Osteocyte (in vitro differentiated cells): ENCODE measurements around the gene LRRN1. TPM values are rescaled to one million over a fixed set of nuclear protein-coding genes. Genes with fewer than 3 reads are reported as not detected.

Experiments used
- DNase-seq: peaks from one replicate; pipeline ENCODE4 v3.0.0; 2021; ENCODE audit warnings: mixed read lengths; ENCODE audit not compliant: unreplicated experiment; ENCODE audit errors: extremely low spot score
- H3K27ac Mint-ChIP-seq: one replicate; pipeline ENCODE4 v1.8.0; 2021; ENCODE audit warnings: mild to moderate bottlenecking, mixed read lengths; ENCODE audit not compliant: unreplicated experiment
- H3K27me3 Mint-ChIP-seq: one replicate; pipeline ENCODE4 v1.8.0; 2021; ENCODE audit warnings: mixed read lengths; ENCODE audit not compliant: unreplicated experiment
- H3K36me3 Mint-ChIP-seq: one replicate; pipeline ENCODE4 v1.8.0; 2021; ENCODE audit warnings: mixed read lengths; ENCODE audit not compliant: unreplicated experiment
- H3K4me1 Mint-ChIP-seq: one replicate; pipeline ENCODE4 v1.8.0; 2021; ENCODE audit warnings: mixed read lengths; ENCODE audit not compliant: unreplicated experiment
- H3K4me3 Mint-ChIP-seq: one replicate; pipeline ENCODE4 v1.8.0; 2021; ENCODE audit warnings: mild to moderate bottlenecking, moderate library complexity, mixed read lengths; ENCODE audit not compliant: unreplicated experiment
- H3K9me3 Mint-ChIP-seq: one replicate; pipeline ENCODE4 v1.8.0; 2021; ENCODE audit warnings: mixed read lengths; ENCODE audit not compliant: unreplicated experiment
- CTCF ChIP-seq: fragments of 200-600 bp; sonication (generic); IDR thresholded peaks from 2 replicates; pipeline ENCODE4 v1.5.0; 2021; ENCODE audit warnings: antibody characterized with exemption, mild to moderate bottlenecking, moderate library complexity
- total RNA-seq: library from RNA; stranded (reverse); gene quantifications from 2 replicates; pipeline ENCODE4 v1.2.1, GENCODE V29; 2021

The LRRN1 gene
- total RNA-seq, 1 donor from 2014 or later: 0.99 TPM

GRCh38 chr3:3804560-3804959 lies 5.3 kb downstream of the LRRN1 start:
- no peak for DNase-seq
- Mint-ChIP-seq H3K9me3 (no peaks in the 10 kb centered on the region), H3K4me1 (peaks cover 12% of the 10 kb centered on the region), H3K36me3 (no peaks in the 10 kb centered on the region), H3K4me3 (no peak overlapping the region), H3K27me3 (peaks cover 32% of the 10 kb centered on the region), H3K27ac (no peak overlapping the region)
- no peak for TF ChIP-seq CTCF

- Mint-ChIP-seq H3K4me3 (no peak overlapping the region), H3K36me3 (no peaks in the 10 kb centered on the region), H3K27ac (no peak overlapping the region), H3K4me1 (peaks cover 3% of the 10 kb centered on the region), H3K27me3 (peaks cover 20% of the 10 kb centered on the region), H3K9me3 (no peaks in the 10 kb centered on the region)
- DNase-seq: no peak
- TF ChIP-seq CTCF: no peak
Observed at GRCh38 chr3:3806092-3806491, 6.9 kb downstream of the LRRN1 start.

- H3K4me3 Mint-ChIP-seq: no peak overlapping the region
- H3K9me3 Mint-ChIP-seq: no peaks in the 10 kb centered on the region
- TF ChIP-seq CTCF: no peak
- H3K27me3 Mint-ChIP-seq: peaks cover 13% of the 10 kb centered on the region
- DNase-seq: no peak
- H3K36me3 Mint-ChIP-seq: no peaks in the 10 kb centered on the region
- no peaks in the 10 kb centered on the region for H3K4me1 Mint-ChIP-seq
- H3K27ac Mint-ChIP-seq: no peak overlapping the region
Observed at GRCh38 chr3:3806856-3807255, 7.6 kb downstream of the LRRN1 start.

- H3K27me3 Mint-ChIP-seq: no peaks in the 10 kb centered on the region
- no peak for DNase-seq
- H3K4me3 Mint-ChIP-seq: no peak overlapping the region
- H3K36me3 Mint-ChIP-seq: no peaks in the 10 kb centered on the region
- no peaks in the 10 kb centered on the region for H3K9me3 Mint-ChIP-seq
- H3K4me1 Mint-ChIP-seq: no peaks in the 10 kb centered on the region
- H3K27ac Mint-ChIP-seq: no peak overlapping the region
- TF ChIP-seq CTCF: no peak
Observed at GRCh38 chr3:3813013-3813412, 13.8 kb downstream of the LRRN1 start.

GRCh38 chr3:3815206-3815605 lies 16.0 kb downstream of the LRRN1 start:
- no peak for TF ChIP-seq CTCF
- H3K4me1 Mint-ChIP-seq: no peaks in the 10 kb centered on the region
- H3K9me3 Mint-ChIP-seq: no peaks in the 10 kb centered on the region
- no peaks in the 10 kb centered on the region for H3K27me3 Mint-ChIP-seq
- no peak overlapping the region for H3K27ac Mint-ChIP-seq
- DNase-seq: no peak
- H3K36me3 Mint-ChIP-seq: no peaks in the 10 kb centered on the region
- H3K4me3 Mint-ChIP-seq: no peak overlapping the region
